ENCODE data around the gene PMFBP1. TPM values are rescaled to one million over a fixed set of nuclear protein-coding genes. Genes with fewer than 3 reads are reported as not detected.

PMFBP1 gene
- polyA plus RNA-seq, 2 donors, result 0.46 to 0.88 TPM

- no peak overlapping the region for H3K4me3 ChIP-seq (ENCODE audit: low read depth in 1 of 2, low read length in 2 of 2)
- H3K9me3 ChIP-seq (ENCODE audit: control insufficient read depth in 2 of 2, insufficient read depth in 1 of 2, low read depth in 1 of 2, low read length in 1 of 2), result no peaks in the 10 kb centered on the region
- 98% methylated on average over 2 of the region's 2 CpGs for WGBS, 2 donors
- no peaks in the 10 kb centered on the region for H3K36me3 ChIP-seq (ENCODE audit: control insufficient read depth in 2 of 2, insufficient read depth in 2 of 2, low read length in 1 of 2)
- H3K27ac ChIP-seq (ENCODE audit: low read depth in 2 of 2, low read length in 1 of 2), result no peak overlapping the region
- H3K4me1 ChIP-seq (ENCODE audit: control insufficient read depth in 2 of 2, insufficient read depth in 2 of 2, low read length in 1 of 2), result no peaks in the 10 kb centered on the region
- no peaks in the 10 kb centered on the region for H3K27me3 ChIP-seq (ENCODE audit: control insufficient read depth in 1 of 2, insufficient read depth in 2 of 2, low read length in 2 of 2)
Observed at GRCh38 chr16:72139908-72140307, 32.0 kb downstream of the PMFBP1 start.

GRCh38 chr16:72138064-72138572, 33.8 kb downstream of the PMFBP1 start:
- WGBS, 2 donors, result 66 to 84% methylated on average over 4 of the region's 4 CpGs

DNA sequence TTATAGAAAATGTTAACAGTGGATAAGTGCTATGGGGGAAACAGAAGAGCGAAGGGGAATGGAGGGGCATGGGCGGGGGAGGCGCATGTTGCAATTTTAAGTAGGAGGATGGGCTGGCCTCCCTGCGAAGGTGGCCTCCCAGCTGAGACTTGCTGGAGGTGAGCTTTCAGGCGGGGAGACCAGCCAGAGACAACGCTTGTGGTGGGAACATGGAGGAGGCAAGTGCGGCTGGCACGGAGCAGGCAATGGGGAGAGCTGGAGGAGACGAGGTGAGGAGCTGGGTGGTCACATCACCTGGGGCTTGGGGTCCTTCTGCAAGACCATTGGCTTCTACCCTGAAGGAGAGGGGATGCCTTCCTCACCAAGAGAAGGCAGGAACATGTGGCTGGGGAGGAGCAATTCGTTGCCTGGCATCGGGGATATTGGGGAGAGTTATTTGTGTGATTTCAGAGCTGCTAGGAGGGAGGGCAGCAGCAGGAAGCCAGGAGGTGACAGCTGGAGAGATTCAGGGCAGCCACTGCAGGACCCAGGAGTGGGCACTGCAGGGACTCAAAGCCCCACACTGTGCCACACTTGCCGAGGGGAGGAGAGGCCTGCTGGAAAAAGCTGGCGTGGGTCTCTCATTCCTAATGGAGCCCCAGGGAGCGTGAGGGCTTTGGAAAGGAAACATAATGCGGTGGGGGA, 34.4 kb downstream of the PMFBP1 start:
- Histone ChIP-seq H3K27ac (ENCODE audit: low read depth in 2 of 2, low read length in 1 of 2) (no peak overlapping the region), H3K4me1 (ENCODE audit: control insufficient read depth in 2 of 2, insufficient read depth in 2 of 2, low read length in 1 of 2) (no peaks in the 10 kb centered on the region), H3K4me3 (ENCODE audit: low read depth in 1 of 2, low read length in 2 of 2) (no peak overlapping the region), H3K9me3 (ENCODE audit: control insufficient read depth in 2 of 2, insufficient read depth in 1 of 2, low read depth in 1 of 2, low read length in 1 of 2) (no peaks in the 10 kb centered on the region), H3K27me3 (ENCODE audit: control insufficient read depth in 1 of 2, insufficient read depth in 2 of 2, low read length in 2 of 2) (no peaks in the 10 kb centered on the region), H3K36me3 (ENCODE audit: control insufficient read depth in 2 of 2, insufficient read depth in 2 of 2, low read length in 1 of 2) (no peaks in the 10 kb centered on the region)
- 82 to 86% methylated on average over 15 of the region's 15 CpGs for WGBS, 2 donors

More at GRCh38 chr16:72138064-72138572, 33.8 kb downstream of the PMFBP1 start:
- no peak overlapping the region for H3K27ac ChIP-seq (ENCODE audit: low read depth in 2 of 2, low read length in 1 of 2)
- no peaks in the 10 kb centered on the region for H3K36me3 ChIP-seq (ENCODE audit: control insufficient read depth in 2 of 2, insufficient read depth in 2 of 2, low read length in 1 of 2)
- no peak overlapping the region for H3K4me3 ChIP-seq (ENCODE audit: low read depth in 1 of 2, low read length in 2 of 2)
- no peaks in the 10 kb centered on the region for H3K27me3 ChIP-seq (ENCODE audit: control insufficient read depth in 1 of 2, insufficient read depth in 2 of 2, low read length in 2 of 2)
- H3K4me1 ChIP-seq (ENCODE audit: control insufficient read depth in 2 of 2, insufficient read depth in 2 of 2, low read length in 1 of 2), result no peaks in the 10 kb centered on the region
- H3K9me3 ChIP-seq (ENCODE audit: control insufficient read depth in 2 of 2, insufficient read depth in 1 of 2, low read depth in 1 of 2, low read length in 1 of 2), result no peaks in the 10 kb centered on the region

GRCh38 chr16:72134507-72134906, 37.4 kb downstream of the PMFBP1 start:
- H3K27ac ChIP-seq (ENCODE audit: low read depth in 2 of 2, low read length in 1 of 2), result no peak overlapping the region
- H3K4me1 ChIP-seq (ENCODE audit: control insufficient read depth in 2 of 2, insufficient read depth in 2 of 2, low read length in 1 of 2), result no peaks in the 10 kb centered on the region
- 93 to 97% methylated on average over 2 of the region's 2 CpGs for WGBS, 2 donors
- H3K4me3 ChIP-seq (ENCODE audit: low read depth in 1 of 2, low read length in 2 of 2), result no peak overlapping the region
- H3K27me3 ChIP-seq (ENCODE audit: control insufficient read depth in 1 of 2, insufficient read depth in 2 of 2, low read length in 2 of 2), result no peaks in the 10 kb centered on the region
- no peaks in the 10 kb centered on the region for H3K9me3 ChIP-seq (ENCODE audit: control insufficient read depth in 2 of 2, insufficient read depth in 1 of 2, low read depth in 1 of 2, low read length in 1 of 2)
- H3K36me3 ChIP-seq (ENCODE audit: control insufficient read depth in 2 of 2, insufficient read depth in 2 of 2, low read length in 1 of 2), result no peaks in the 10 kb centered on the region

DNA sequence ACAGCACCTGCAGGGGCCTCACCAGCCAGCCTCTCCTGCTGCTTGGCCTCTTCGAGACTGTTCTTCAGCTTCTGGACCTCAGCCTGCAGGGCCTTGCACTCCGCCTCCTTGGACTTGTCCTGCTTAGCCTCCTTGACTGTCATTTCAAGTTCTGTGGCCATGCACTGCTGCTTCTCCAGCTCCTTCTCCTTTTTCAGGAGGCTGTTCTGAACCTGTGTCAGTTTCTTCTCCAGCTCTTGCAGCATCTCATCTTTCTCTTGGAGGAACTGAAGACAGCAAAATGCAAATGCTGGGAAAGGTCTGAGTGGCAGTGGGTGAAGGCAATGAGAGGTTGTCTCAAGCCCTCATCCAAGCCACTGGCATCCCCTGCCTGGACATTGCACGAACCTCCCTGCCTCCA, 39.2 kb downstream of the PMFBP1 start:
- no peaks in the 10 kb centered on the region for H3K27me3 ChIP-seq (ENCODE audit: control insufficient read depth in 1 of 2, insufficient read depth in 2 of 2, low read length in 2 of 2)
- no peak overlapping the region for H3K27ac ChIP-seq (ENCODE audit: low read depth in 2 of 2, low read length in 1 of 2)
- no peaks in the 10 kb centered on the region for H3K36me3 ChIP-seq (ENCODE audit: control insufficient read depth in 2 of 2, insufficient read depth in 2 of 2, low read length in 1 of 2)
- H3K4me3 ChIP-seq (ENCODE audit: low read depth in 1 of 2, low read length in 2 of 2), result no peak overlapping the region
- H3K9me3 ChIP-seq (ENCODE audit: control insufficient read depth in 2 of 2, insufficient read depth in 1 of 2, low read depth in 1 of 2, low read length in 1 of 2), result no peaks in the 10 kb centered on the region
- 85 to 91% methylated on average over 3 of the region's 3 CpGs for WGBS, 2 donors
- no peaks in the 10 kb centered on the region for H3K4me1 ChIP-seq (ENCODE audit: control insufficient read depth in 2 of 2, insufficient read depth in 2 of 2, low read length in 1 of 2)

DNA sequence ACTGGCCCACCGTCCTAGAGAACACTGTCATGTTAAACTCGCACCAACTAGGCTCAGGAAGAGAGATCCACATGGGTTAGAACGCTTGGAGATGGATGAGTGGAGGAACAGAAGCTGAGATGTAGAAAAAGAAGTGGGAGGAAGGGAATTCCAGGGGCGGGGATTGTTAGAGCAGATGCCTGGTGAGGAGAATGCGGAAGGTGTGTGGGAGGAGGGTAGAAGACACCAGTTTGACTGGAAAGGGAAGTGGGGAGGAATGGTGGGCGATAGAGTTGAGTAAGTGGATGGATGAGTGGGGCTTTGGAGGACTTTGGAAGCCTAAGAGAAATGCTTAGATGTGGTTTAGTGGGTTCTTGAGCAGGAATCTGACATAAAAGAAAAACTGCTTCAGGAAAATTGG, 40.9 kb downstream of the PMFBP1 start:
- no peaks in the 10 kb centered on the region for H3K9me3 ChIP-seq (ENCODE audit: control insufficient read depth in 2 of 2, insufficient read depth in 1 of 2, low read depth in 1 of 2, low read length in 1 of 2)
- no peaks in the 10 kb centered on the region for H3K4me1 ChIP-seq (ENCODE audit: control insufficient read depth in 2 of 2, insufficient read depth in 2 of 2, low read length in 1 of 2)
- H3K4me3 ChIP-seq (ENCODE audit: low read depth in 1 of 2, low read length in 2 of 2), result no peak overlapping the region
- H3K27me3 ChIP-seq (ENCODE audit: control insufficient read depth in 1 of 2, insufficient read depth in 2 of 2, low read length in 2 of 2), result no peaks in the 10 kb centered on the region
- WGBS, 2 donors, result 76 to 83% methylated on average over 6 of the region's 6 CpGs
- no peaks in the 10 kb centered on the region for H3K36me3 ChIP-seq (ENCODE audit: control insufficient read depth in 2 of 2, insufficient read depth in 2 of 2, low read length in 1 of 2)
- H3K27ac ChIP-seq (ENCODE audit: low read depth in 2 of 2, low read length in 1 of 2), result no peak overlapping the region

DNA sequence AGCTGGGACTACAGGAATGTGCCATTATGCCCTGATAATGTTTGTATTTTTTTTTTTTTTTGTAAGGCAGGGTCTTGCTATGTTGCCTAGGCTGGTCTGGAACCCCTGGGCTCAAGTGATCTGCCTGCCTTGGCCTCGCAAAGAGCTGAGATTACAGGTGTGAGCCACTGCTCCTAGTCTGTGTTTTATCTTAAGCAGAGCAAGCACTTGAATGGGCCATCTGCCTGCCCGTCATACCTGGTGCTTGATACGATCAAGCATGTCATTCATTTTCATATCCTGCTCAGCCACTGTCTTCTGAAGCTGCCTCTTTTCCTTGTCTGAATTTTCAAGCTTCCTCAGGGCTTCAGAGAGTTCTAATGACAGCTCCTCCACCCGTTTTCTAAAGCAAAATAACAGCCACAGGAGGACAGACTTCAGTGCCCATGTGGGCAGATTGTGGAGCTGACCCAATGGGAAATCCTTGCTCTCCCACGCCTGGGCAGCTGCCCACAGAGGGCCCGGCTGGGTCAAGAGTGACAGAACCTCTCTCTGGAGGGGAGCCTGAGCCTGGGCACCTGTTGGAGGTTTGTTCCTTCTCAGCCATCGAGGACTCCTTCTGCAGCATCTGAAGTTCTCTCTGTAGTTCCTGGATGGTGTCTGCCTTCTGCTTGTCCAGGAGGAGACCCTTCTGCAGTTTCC, 41.8 kb downstream of the PMFBP1 start:
- H3K4me1 ChIP-seq (ENCODE audit: control insufficient read depth in 2 of 2, insufficient read depth in 2 of 2, low read length in 1 of 2), result no peaks in the 10 kb centered on the region
- WGBS, 2 donors, result 84% methylated on average over 7 of the region's 7 CpGs
- no peaks in the 10 kb centered on the region for H3K27me3 ChIP-seq (ENCODE audit: control insufficient read depth in 1 of 2, insufficient read depth in 2 of 2, low read length in 2 of 2)
- H3K27ac ChIP-seq (ENCODE audit: low read depth in 2 of 2, low read length in 1 of 2), result no peak overlapping the region
- no peaks in the 10 kb centered on the region for H3K9me3 ChIP-seq (ENCODE audit: control insufficient read depth in 2 of 2, insufficient read depth in 1 of 2, low read depth in 1 of 2, low read length in 1 of 2)
- H3K4me3 ChIP-seq (ENCODE audit: low read depth in 1 of 2, low read length in 2 of 2), result no peak overlapping the region
- no peaks in the 10 kb centered on the region for H3K36me3 ChIP-seq (ENCODE audit: control insufficient read depth in 2 of 2, insufficient read depth in 2 of 2, low read length in 1 of 2)

GRCh38 chr16:72128701-72129100, 43.3 kb downstream of the PMFBP1 start:
- no peaks in the 10 kb centered on the region for H3K4me1 ChIP-seq (ENCODE audit: control insufficient read depth in 2 of 2, insufficient read depth in 2 of 2, low read length in 1 of 2)
- 79 to 82% methylated on average over 9 of the region's 9 CpGs for WGBS, 2 donors
- H3K36me3 ChIP-seq (ENCODE audit: control insufficient read depth in 2 of 2, insufficient read depth in 2 of 2, low read length in 1 of 2), result no peaks in the 10 kb centered on the region
- H3K27ac ChIP-seq (ENCODE audit: low read depth in 2 of 2, low read length in 1 of 2), result no peak overlapping the region
- H3K4me3 ChIP-seq (ENCODE audit: low read depth in 1 of 2, low read length in 2 of 2), result no peak overlapping the region
- H3K27me3 ChIP-seq (ENCODE audit: control insufficient read depth in 1 of 2, insufficient read depth in 2 of 2, low read length in 2 of 2), result no peaks in the 10 kb centered on the region
- H3K9me3 ChIP-seq (ENCODE audit: control insufficient read depth in 2 of 2, insufficient read depth in 1 of 2, low read depth in 1 of 2, low read length in 1 of 2), result no peaks in the 10 kb centered on the region

- Histone ChIP-seq H3K36me3 (ENCODE audit: control insufficient read depth in 2 of 2, insufficient read depth in 2 of 2, low read length in 1 of 2) (no peaks in the 10 kb centered on the region), H3K27ac (ENCODE audit: low read depth in 2 of 2, low read length in 1 of 2) (no peak overlapping the region), H3K27me3 (ENCODE audit: control insufficient read depth in 1 of 2, insufficient read depth in 2 of 2, low read length in 2 of 2) (no peaks in the 10 kb centered on the region), H3K9me3 (ENCODE audit: control insufficient read depth in 2 of 2, insufficient read depth in 1 of 2, low read depth in 1 of 2, low read length in 1 of 2) (no peaks in the 10 kb centered on the region), H3K4me1 (ENCODE audit: control insufficient read depth in 2 of 2, insufficient read depth in 2 of 2, low read length in 1 of 2) (no peaks in the 10 kb centered on the region), H3K4me3 (ENCODE audit: low read depth in 1 of 2, low read length in 2 of 2) (no peak overlapping the region)
- 54 to 60% methylated on average over 2 of the region's 2 CpGs for WGBS, 2 donors
Observed at GRCh38 chr16:72126429-72126765, 45.6 kb downstream of the PMFBP1 start.
